ENCODE data around the gene SLC39A11.

GRCh38 chr17:72726936-72727335 lies 365.6 kb downstream of the SLC39A11 start:
- no peak for TF ChIP-seq NFIC (IDR thresholded peaks at IDR 0.05)
- TF ChIP-seq REST (IDR thresholded peaks at IDR 0.05; ENCODE audit: low read depth): no peak
- TF ChIP-seq EP300 (IDR thresholded peaks at IDR 0.05; ENCODE audit: borderline replicate concordance): no peak
- TF ChIP-seq TEAD4 (IDR thresholded peaks at IDR 0.05): no peak
